IPS-20b (cell line): ENCODE measurements around the gene PIP4K2C.
A peak's percentile ranks its signal among the peaks of the same experiment; 100 is the strongest.

ENCODE experiments used
- H3K27ac ChIP-seq: one replicate; pipeline ENCODE4 v1.5.1; 2013; ENCODE audit warnings: low read length
- H3K27me3 ChIP-seq: 2 replicates; pipeline ENCODE4 v1.6.1; 2013; ENCODE audit warnings: mild to moderate bottlenecking, low read length, inconsistent platforms; ENCODE audit not compliant: insufficient read depth
- H3K36me3 ChIP-seq: 2 replicates; pipeline ENCODE4 v1.6.1; 2013; ENCODE audit warnings: low read depth, mild to moderate bottlenecking, inconsistent platforms, low read length, moderate library complexity; ENCODE audit not compliant: insufficient read depth
- H3K4me1 ChIP-seq: 2 replicates; pipeline ENCODE4 v1.6.1; 2013; ENCODE audit warnings: mild to moderate bottlenecking, control low read depth, inconsistent platforms, low read length, moderate library complexity; ENCODE audit not compliant: insufficient read depth
- H3K4me3 ChIP-seq: 2 replicates; pipeline ENCODE4 v1.5.1; 2013; ENCODE audit warnings: mild to moderate bottlenecking, low read length, inconsistent platforms
- H3K9ac ChIP-seq: 2 replicates; pipeline ENCODE4 v1.6.1; 2013; ENCODE audit warnings: low read depth, mild to moderate bottlenecking, inconsistent platforms, low read length, moderate library complexity
- H3K9me3 ChIP-seq: 2 replicates; pipeline ENCODE4 v1.6.1; 2013; ENCODE audit warnings: mild to moderate bottlenecking, low read depth, low read length, inconsistent platforms; ENCODE audit not compliant: insufficient read depth

PIP4K2C gene

DNA sequence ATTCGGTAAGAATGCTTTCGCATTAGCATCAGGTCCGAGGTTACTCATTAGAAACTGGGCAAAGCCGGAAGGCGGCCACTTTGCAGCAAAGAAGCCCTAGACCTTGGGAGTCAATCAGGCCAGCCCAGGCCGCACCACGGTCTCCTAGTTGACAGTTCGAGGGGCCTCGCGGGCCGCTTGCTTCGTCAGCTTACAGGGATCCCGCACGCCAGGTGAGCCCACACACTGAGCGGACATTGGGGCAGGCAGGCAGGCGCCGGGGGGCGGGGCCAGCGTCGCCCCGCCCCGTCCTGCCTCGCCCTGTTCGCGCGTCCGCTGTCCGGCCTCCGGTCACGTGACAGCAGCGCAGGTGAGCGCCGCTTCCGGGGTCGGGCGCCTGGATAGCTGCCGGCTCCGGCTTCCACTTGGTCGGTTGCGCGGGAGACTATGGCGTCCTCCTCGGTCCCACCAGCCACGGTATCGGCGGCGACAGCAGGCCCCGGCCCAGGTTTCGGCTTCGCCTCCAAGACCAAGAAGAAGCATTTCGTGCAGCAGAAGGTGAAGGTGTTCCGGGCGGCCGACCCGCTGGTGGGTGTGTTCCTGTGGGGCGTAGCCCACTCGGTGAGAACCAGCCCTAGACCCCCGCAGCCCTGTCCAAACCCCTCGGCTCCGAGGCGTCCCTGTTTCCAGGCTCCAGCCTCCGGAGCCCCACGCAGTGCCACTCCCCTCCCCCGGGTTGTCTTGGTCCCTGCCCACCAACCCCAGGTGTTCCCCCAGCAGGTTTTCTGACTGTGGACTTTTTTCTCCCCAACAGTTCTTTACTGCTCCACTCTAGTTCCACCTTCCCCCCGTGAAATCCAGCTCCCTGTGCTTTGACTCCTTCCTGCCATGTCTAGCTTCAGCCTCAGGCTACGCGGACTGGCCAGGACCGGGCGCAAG lies at the start of gene PIP4K2C:
Gene PIP4K2C, plus strand, starts transcription at position 329 of the 918 bp plus-strand sequence. Its CDS starts 98 bp downstream, at position 427.
- H3K27ac ChIP-seq = no peak within 1 kb of the TSS
- no peaks in the 10 kb centered on the region for H3K9me3 ChIP-seq
- 0 out of 2 replicates have a peak, but pooled peaks cover 5% of the 10 kb centered on the region for H3K4me1 ChIP-seq
- H3K27me3 ChIP-seq = peaks cover 16% of the 10 kb centered on the region
- H3K9ac ChIP-seq = peak within 1 kb of the TSS; percentile 85
- peaks cover 19% of the 10 kb centered on the region for H3K36me3 ChIP-seq
- H3K4me3 ChIP-seq = peak within 1 kb of the TSS; percentile 93

- Histone ChIP-seq H3K4me1 (peaks cover 9% of the 10 kb centered on the region), H3K9ac (no peak overlapping the region; the same call in 1 of the 2 replicates), H3K9me3 (no peaks in the 10 kb centered on the region), H3K27ac (no peak overlapping the region), H3K4me3 (no peak overlapping the region), H3K36me3 (peaks cover 44% of the 10 kb centered on the region), H3K27me3 (no peaks in the 10 kb centered on the region)
Measured at GRCh38 chr12:57541717-57542116, 49.3 kb upstream of the PIP4K2C start.

GRCh38 chr12:57543581-57543980 lies 47.4 kb upstream of the PIP4K2C start:
- H3K9me3 ChIP-seq = no peaks in the 10 kb centered on the region
- peaks cover 32% of the 10 kb centered on the region for H3K36me3 ChIP-seq
- H3K4me1 ChIP-seq = peaks cover 9% of the 10 kb centered on the region
- H3K27me3 ChIP-seq = peaks cover 14% of the 10 kb centered on the region
- H3K9ac ChIP-seq = no peak overlapping the region
- H3K27ac ChIP-seq = no peak overlapping the region
- H3K4me3 ChIP-seq = no peak overlapping the region

DNA sequence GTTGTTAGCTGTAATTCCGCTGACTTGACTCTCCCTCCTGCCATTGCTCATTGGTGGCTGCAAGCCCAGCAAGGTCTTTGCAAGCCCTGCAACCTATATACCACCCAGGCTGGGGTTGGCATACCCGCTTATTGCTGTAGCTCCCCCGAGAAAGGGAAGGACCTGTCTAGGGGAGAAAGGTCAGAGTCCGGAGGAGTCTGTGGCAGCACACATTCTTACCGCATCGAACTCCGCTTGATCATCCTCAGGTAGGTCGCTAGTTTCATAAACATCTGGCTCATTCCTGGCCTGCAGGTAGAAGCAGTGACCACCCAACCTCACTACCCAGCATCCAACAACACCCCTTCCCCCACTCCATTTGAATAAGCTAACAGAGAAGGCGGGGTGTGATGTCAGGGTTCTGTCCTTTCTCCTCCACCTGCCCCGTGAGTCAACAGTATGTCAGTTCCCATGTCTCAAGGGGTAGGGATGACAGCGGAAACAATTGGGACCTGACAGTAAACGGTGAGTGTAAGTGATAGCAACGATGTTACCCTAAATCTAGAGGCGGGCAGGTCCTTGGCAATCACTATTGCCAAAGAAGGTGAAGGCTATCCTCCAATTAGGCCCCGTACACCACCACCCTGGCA lies 45.1 kb upstream of the PIP4K2C start:
- Histone ChIP-seq H3K27ac (peak overlapping the region; percentile 86), H3K9me3 (no peaks in the 10 kb centered on the region), H3K9ac (peak overlapping the region; percentile 95)

GRCh38 chr12:57546438-57547287 lies 44.3 kb upstream of the PIP4K2C start, which contains the start of gene DCTN2:
TSS of gene DCTN2 (minus strand) at chr12:57547192. CDS start at chr12:57547063, 129 bp downstream.
- Histone ChIP-seq H3K4me3 (peak within 1 kb of the TSS; percentile 97), H3K9me3 (no peaks in the 10 kb centered on the region), H3K4me1 (peaks cover 18% of the 10 kb centered on the region), H3K27me3 (peaks cover 31% of the 10 kb centered on the region), H3K36me3 (peaks cover 14% of the 10 kb centered on the region; the same call in 1 of the 2 replicates), H3K27ac (peak within 1 kb of the TSS; percentile 86), H3K9ac (peak within 1 kb of the TSS; percentile 95)

More for the DNA sequence above, 45.1 kb upstream of the PIP4K2C start:
- Histone ChIP-seq H3K4me3 (peak overlapping the region; percentile 97), H3K36me3 (peaks cover 22% of the 10 kb centered on the region; the same call in 1 of the 2 replicates), H3K27me3 (peaks cover 31% of the 10 kb centered on the region), H3K4me1 (peaks cover 14% of the 10 kb centered on the region)

DNA sequence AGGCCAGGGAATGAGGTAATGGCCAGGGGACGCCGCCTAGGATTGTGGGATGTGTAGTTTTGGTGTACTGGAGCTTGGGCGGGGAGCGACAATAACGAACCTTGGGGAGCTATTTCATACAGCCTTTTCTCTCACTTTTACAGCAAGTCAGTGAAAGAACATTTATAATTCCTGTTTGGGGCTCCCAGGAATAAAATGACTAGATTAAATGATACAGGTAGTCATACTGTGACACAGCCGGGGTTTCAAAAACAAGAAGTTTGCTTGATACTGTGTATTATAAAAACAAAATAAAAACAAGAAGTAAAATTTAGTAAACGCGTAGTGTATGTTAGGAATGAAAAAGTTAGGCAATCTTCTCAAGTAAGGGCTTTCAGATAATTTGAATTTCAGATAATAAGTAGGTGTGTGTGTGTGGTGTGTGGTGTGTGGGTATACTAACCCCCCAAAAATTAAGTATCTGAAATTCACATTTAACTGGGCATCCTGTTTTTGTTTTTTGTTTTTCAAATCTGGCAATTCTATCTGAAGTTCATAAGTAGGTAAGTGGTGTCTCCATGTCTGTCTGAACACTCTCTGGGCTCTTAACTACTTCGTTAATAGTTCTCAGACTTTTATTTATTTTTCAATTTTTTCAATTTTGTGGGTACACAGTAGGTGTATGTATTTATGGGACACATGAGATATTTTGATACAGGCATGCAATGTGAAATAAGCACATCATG lies 43.5 kb upstream of the PIP4K2C start:
- Histone ChIP-seq H3K4me3 (peak overlapping the region; percentile 97; the same call in 1 of the 2 replicates), H3K9ac (peak overlapping the region; percentile 95; the same call in 1 of the 2 replicates), H3K4me1 (peaks cover 26% of the 10 kb centered on the region), H3K36me3 (peaks cover 10% of the 10 kb centered on the region; the same call in 1 of the 2 replicates), H3K27ac (no peak overlapping the region), H3K27me3 (peaks cover 31% of the 10 kb centered on the region), H3K9me3 (no peaks in the 10 kb centered on the region)

GRCh38 chr12:57548013-57548315 lies 43.0 kb upstream of the PIP4K2C start:
- peaks cover 31% of the 10 kb centered on the region for H3K27me3 ChIP-seq
- H3K27ac ChIP-seq = no peak overlapping the region
- no peak overlapping the region for H3K4me3 ChIP-seq
- H3K36me3 ChIP-seq = peaks cover 10% of the 10 kb centered on the region; the same call in 1 of the 2 replicates
- H3K4me1 ChIP-seq = peaks cover 27% of the 10 kb centered on the region
- H3K9me3 ChIP-seq = no peaks in the 10 kb centered on the region
- no peak overlapping the region for H3K9ac ChIP-seq

GRCh38 chr12:57548488-57548887 lies 42.5 kb upstream of the PIP4K2C start:
- no peaks in the 10 kb centered on the region for H3K9me3 ChIP-seq
- peaks cover 27% of the 10 kb centered on the region for H3K4me1 ChIP-seq
- H3K36me3 ChIP-seq = peaks cover 15% of the 10 kb centered on the region; the same call in 1 of the 2 replicates
- no peak overlapping the region for H3K27ac ChIP-seq
- H3K27me3 ChIP-seq = peaks cover 31% of the 10 kb centered on the region
- H3K4me3 ChIP-seq = no peak overlapping the region
- no peak overlapping the region for H3K9ac ChIP-seq

GRCh38 chr12:57549203-57549908 lies 41.6 kb upstream of the PIP4K2C start:
- Histone ChIP-seq H3K27me3 (peaks cover 31% of the 10 kb centered on the region), H3K4me3 (peak overlapping the region; percentile 95), H3K4me1 (peaks cover 27% of the 10 kb centered on the region), H3K36me3 (peaks cover 15% of the 10 kb centered on the region; the same call in 1 of the 2 replicates), H3K9ac (peak overlapping the region; percentile 67; the same call in 1 of the 2 replicates), H3K9me3 (no peaks in the 10 kb centered on the region), H3K27ac (no peak overlapping the region)

- Histone ChIP-seq H3K36me3 (peaks cover 13% of the 10 kb centered on the region; the same call in 1 of the 2 replicates), H3K9ac (peak within 1 kb of the TSS; percentile 82; the same call in 1 of the 2 replicates), H3K27me3 (peaks cover 31% of the 10 kb centered on the region), H3K27ac (no peak within 1 kb of the TSS), H3K4me3 (peak within 1 kb of the TSS; percentile 95), H3K9me3 (no peaks in the 10 kb centered on the region), H3K4me1 (peaks cover 27% of the 10 kb centered on the region)
Measured at GRCh38 chr12:57549909-57550640, 40.9 kb upstream of the PIP4K2C start, which contains the start of gene KIF5A. TSS of gene KIF5A (plus strand) at chr12:57550044. CDS start at chr12:57550272, 228 bp downstream.
